Iris pigment epithelial cell (primary cell): ENCODE measurements around the gene GALK2.
A peak's percentile ranks its signal among the peaks of the same experiment; 100 is the strongest.
"Not testable (repeated sequence)": the region's sequence is repeated elsewhere in the genome, so short reads cannot be mapped to it uniquely, and the experiment has no call there.

ENCODE experiments used
- DNase-seq: peaks from one replicate; pipeline ENCODE4 v3.0.0-alpha.2; 2011; ENCODE audit warnings: low read depth

GALK2 gene

GRCh38 chr15:49164865-49165264 lies 5.2 kb upstream of the GALK2 start:
- DNase-seq: no peak

GRCh38 chr15:49168016-49168415 lies 2.0 kb upstream of the GALK2 start:
- DNase-seq: no peak

- DNase-seq: no peak
These were observed 1.7 kb downstream of the GALK2 start for GRCh38 chr15:49171790-49172189.

- DNase-seq: no peak
These were observed 4.9 kb downstream of the GALK2 start for GRCh38 chr15:49174902-49175301.

GRCh38 chr15:49175582-49176397 lies 5.7 kb downstream of the GALK2 start:
- not testable (repeated sequence) for DNase-seq

- no peak for DNase-seq
These were observed 8.4 kb downstream of the GALK2 start for GRCh38 chr15:49178497-49178896.

- DNase-seq: no peak
These were observed 9.6 kb downstream of the GALK2 start for GRCh38 chr15:49179433-49180190.

- DNase-seq: no peak
These were observed 12.1 kb downstream of the GALK2 start for GRCh38 chr15:49182128-49182527.

- not testable (repeated sequence) for DNase-seq
These were observed 13.7 kb downstream of the GALK2 start for GRCh38 chr15:49183741-49184140.

- DNase-seq: no peak
These were observed 15.4 kb downstream of the GALK2 start for GRCh38 chr15:49185473-49185872.

GRCh38 chr15:49187549-49188245 lies 17.6 kb downstream of the GALK2 start:
- DNase-seq: peak; percentile 57

GRCh38 chr15:49188933-49189332 lies 18.9 kb downstream of the GALK2 start:
- DNase-seq: no peak

- no peak for DNase-seq
These were observed 19.6 kb downstream of the GALK2 start for GRCh38 chr15:49189631-49190030.

GRCh38 chr15:49190586-49190985 lies 20.5 kb downstream of the GALK2 start:
- no peak for DNase-seq

- DNase-seq: no peak
These were observed 21.8 kb downstream of the GALK2 start for GRCh38 chr15:49191892-49192291.

GRCh38 chr15:49196856-49197255 lies 26.8 kb downstream of the GALK2 start:
- DNase-seq: no peak

- no peak for DNase-seq
These were observed 29.6 kb downstream of the GALK2 start for GRCh38 chr15:49199666-49200065.

GRCh38 chr15:49200347-49200746 lies 30.3 kb downstream of the GALK2 start:
- DNase-seq: no peak

GRCh38 chr15:49208102-49208501 lies 38.1 kb downstream of the GALK2 start:
- not testable (repeated sequence) for DNase-seq

GRCh38 chr15:49212897-49213296 lies 42.9 kb downstream of the GALK2 start:
- DNase-seq: no peak

GRCh38 chr15:49215768-49216739 lies 46.0 kb downstream of the GALK2 start:
- DNase-seq: no peak
